Measurements from ENCODE around the gene ARIH1. TPM values are rescaled to one million over a fixed set of nuclear protein-coding genes. Genes with fewer than 3 reads are reported as not detected.

Gene ARIH1
- total RNA-seq, 1 experiment from 2014 or later = 63.0 TPM

DNA sequence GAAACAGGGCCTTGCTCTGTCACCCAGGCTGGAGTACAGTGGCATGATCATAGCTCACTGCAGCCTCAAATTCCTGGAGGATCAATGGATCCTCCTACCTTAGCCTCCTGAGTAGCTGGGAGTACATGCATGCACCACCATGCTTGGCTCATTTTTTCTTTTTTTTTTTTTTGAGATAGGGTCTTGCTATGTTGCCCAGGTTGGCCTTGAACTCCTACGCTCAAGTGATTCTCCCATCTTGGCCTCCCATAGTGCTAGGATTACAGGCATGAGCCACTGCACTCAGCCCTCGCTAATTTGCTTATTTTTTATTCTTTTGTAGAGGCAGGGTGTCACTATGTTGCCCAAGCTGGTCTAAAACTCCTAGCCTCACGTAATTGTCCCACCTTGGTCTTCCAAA, 6.0 kb upstream of the ARIH1 start:
- Histone ChIP-seq H3K9me3 (ENCODE audit: low read length) (no peaks in the 10 kb centered on the region), H3K9me2 (replicated peaks; ENCODE audit: low read length) (no peaks in the 10 kb centered on the region), H4K20me1 (ENCODE audit: low read length) (no peaks in the 10 kb centered on the region), H3K9ac (ENCODE audit: low read length) (no peak overlapping the region), H3K4me1 (ENCODE audit: insufficient read depth, low read length) (peaks cover 5% of the 10 kb centered on the region), H3K4me3 (ENCODE audit: low read length) (no peak overlapping the region), H3K4me2 (ENCODE audit: low read length) (no peak overlapping the region), H3F3A (ENCODE audit: low read length, unreplicated experiment) (no peaks in the 10 kb centered on the region), H3K36me3 (ENCODE audit: low read depth, low read length) (no peaks in the 10 kb centered on the region), H3K27ac (ENCODE audit: low read length) (no peak overlapping the region), H2AFZ (ENCODE audit: low read length) (no peak overlapping the region), H3K27me3 (ENCODE audit: low read length) (no peaks in the 10 kb centered on the region), H3K79me2 (ENCODE audit: low read length) (no peaks in the 10 kb centered on the region)
- ChIA-PET POLR2A (ENCODE audit: unreplicated experiment) (no interaction called here), CTCF (no interaction called here)
- no peak for TF ChIP-seq EZH2phosphoT487 (IDR thresholded peaks at IDR 0.05; ENCODE audit: borderline replicate concordance, low read length)
- TF ChIP-seq EZH2 (IDR thresholded peaks at IDR 0.05; ENCODE audit: low read length, unreplicated experiment) = no peak
- TF ChIP-seq, protein P1, sequence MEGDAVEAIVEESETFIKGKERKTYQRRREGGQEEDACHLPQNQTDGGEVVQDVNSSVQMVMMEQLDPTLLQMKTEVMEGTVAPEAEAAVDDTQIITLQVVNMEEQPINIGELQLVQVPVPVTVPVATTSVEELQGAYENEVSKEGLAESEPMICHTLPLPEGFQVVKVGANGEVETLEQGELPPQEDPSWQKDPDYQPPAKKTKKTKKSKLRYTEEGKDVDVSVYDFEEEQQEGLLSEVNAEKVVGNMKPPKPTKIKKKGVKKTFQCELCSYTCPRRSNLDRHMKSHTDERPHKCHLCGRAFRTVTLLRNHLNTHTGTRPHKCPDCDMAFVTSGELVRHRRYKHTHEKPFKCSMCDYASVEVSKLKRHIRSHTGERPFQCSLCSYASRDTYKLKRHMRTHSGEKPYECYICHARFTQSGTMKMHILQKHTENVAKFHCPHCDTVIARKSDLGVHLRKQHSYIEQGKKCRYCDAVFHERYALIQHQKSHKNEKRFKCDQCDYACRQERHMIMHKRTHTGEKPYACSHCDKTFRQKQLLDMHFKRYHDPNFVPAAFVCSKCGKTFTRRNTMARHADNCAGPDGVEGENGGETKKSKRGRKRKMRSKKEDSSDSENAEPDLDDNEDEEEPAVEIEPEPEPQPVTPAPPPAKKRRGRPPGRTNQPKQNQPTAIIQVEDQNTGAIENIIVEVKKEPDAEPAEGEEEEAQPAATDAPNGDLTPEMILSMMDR (conservative IDR thresholded peaks at IDR 0.05; ENCODE audit: low read depth, low read length) = no peak
- intact Hi-C loops (cut with micrococcal nuclease) = no loop called here
- ATAC-seq (no peak), DNase-seq (no peak)
- BruUV-seq (replicated peaks) = no TSS peak

DNA sequence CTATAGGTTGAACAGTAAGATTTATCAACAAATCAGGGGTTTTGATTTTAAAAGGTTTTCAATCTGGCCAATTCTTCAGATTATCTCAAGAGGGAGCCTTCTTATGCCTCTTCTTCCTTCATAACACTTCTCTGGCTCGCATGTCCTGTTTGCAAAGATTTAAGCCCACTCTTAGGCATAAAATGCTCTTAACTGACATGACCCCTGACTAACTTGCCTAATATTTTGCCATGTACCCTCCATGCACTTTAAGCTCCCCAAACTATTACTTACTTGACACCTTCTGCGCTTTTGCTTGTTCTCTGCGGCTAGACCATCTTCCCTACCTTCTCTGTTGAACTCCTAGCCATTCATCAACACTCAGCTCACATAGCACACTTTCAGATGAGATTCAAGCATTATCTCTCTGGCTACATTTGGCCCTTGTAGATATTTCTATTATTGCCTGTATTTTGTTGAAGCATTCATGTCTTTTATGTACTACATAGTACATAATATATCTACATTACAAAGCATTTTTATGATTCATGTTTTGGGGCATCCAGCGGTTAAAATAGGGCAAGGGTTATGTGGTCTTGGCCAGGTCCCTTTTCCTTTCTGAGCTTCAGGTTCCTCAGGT, 1.0 kb upstream of the ARIH1 start:
- peaks cover 18% of the 10 kb centered on the region for H3K4me1 ChIP-seq (ENCODE audit: insufficient read depth, low read length)
- H3K27me3 ChIP-seq (ENCODE audit: low read length) = no peaks in the 10 kb centered on the region
- no peaks in the 10 kb centered on the region for H3F3A ChIP-seq (ENCODE audit: low read length, unreplicated experiment)
- no peak overlapping the region for H2AFZ ChIP-seq (ENCODE audit: low read length)
- H3K36me3 ChIP-seq (ENCODE audit: low read depth, low read length) = peaks cover 8% of the 10 kb centered on the region; the same call in 1 of the 2 replicates
- ChIA-PET POLR2A (ENCODE audit: unreplicated experiment) (interaction anchor here (0.6 kb wide), 1 partner anchor 126 kb away, joined by 7 read pairs; no protein-coding TSS in a partner anchor), CTCF (no interaction called here)
- H3K9me2 ChIP-seq (replicated peaks; ENCODE audit: low read length) = no peaks in the 10 kb centered on the region
- H3K79me2 ChIP-seq (ENCODE audit: low read length) = peaks cover 39% of the 10 kb centered on the region
- DNase-seq (no peak), ATAC-seq (no peak)
- TF ChIP-seq EZH2 (IDR thresholded peaks at IDR 0.05; ENCODE audit: low read length, unreplicated experiment) (no peak), EZH2phosphoT487 (IDR thresholded peaks at IDR 0.05; ENCODE audit: borderline replicate concordance, low read length) (no peak)
- TF ChIP-seq, protein P1 (conservative IDR thresholded peaks at IDR 0.05; ENCODE audit: low read depth, low read length) = no peak
- intact Hi-C loops (cut with micrococcal nuclease) = loop anchor here (1.0 to 10.0 kb wide), 3 partner anchors 112 to 248 kb away; no protein-coding TSS in a partner anchor
- BruUV-seq (replicated peaks) = no TSS peak
- peak overlapping the region; percentile 98 for H3K4me3 ChIP-seq (ENCODE audit: low read length)
- peak overlapping the region; percentile 95 for H3K4me2 ChIP-seq (ENCODE audit: low read length)
- H3K9me3 ChIP-seq (ENCODE audit: low read length) = no peaks in the 10 kb centered on the region
- H4K20me1 ChIP-seq (ENCODE audit: low read length) = peaks cover 31% of the 10 kb centered on the region
- peak overlapping the region; percentile 93 for H3K27ac ChIP-seq (ENCODE audit: low read length)
- peak overlapping the region; percentile 99 for H3K9ac ChIP-seq (ENCODE audit: low read length)

DNA sequence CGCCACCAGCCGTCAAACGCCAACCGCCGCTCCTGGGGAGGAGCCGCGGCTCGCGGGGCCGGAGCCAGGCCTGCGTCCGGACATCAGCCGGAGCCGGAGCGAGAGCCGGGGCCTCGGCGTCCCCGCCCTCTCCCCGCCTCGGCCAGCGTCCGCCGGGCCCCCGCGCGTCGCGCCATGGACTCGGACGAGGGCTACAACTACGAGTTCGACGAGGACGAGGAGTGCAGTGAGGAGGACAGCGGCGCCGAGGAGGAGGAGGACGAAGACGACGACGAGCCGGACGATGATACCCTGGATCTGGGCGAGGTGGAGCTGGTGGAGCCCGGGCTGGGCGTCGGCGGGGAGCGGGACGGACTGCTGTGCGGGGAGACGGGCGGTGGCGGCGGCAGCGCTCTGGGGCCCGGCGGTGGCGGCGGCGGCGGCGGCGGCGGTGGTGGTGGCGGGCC, 359 bp downstream of the ARIH1 start:
- peaks cover 52% of the 10 kb centered on the region for H3K79me2 ChIP-seq (ENCODE audit: low read length)
- H3K4me2 ChIP-seq (ENCODE audit: low read length) = peak overlapping the region; percentile 95
- H3K27ac ChIP-seq (ENCODE audit: low read length) = peak overlapping the region; percentile 93
- peak overlapping the region; percentile 99 for H3K9ac ChIP-seq (ENCODE audit: low read length)
- intact Hi-C loops (cut with micrococcal nuclease) = loop anchor here (2.0 to 10.0 kb wide), 2 partner anchors 212 to 250 kb away; partner anchors contain the start of genes BBS4 and HIGD2B
- no peaks in the 10 kb centered on the region for H3K9me3 ChIP-seq (ENCODE audit: low read length)
- peaks cover 18% of the 10 kb centered on the region for H3K36me3 ChIP-seq (ENCODE audit: low read depth, low read length)
- no peaks in the 10 kb centered on the region for H3K27me3 ChIP-seq (ENCODE audit: low read length)
- no peaks in the 10 kb centered on the region for H3F3A ChIP-seq (ENCODE audit: low read length, unreplicated experiment)
- ChIA-PET CTCF (no interaction called here), POLR2A (ENCODE audit: unreplicated experiment) (no interaction called here)
- H2AFZ ChIP-seq (ENCODE audit: low read length) = no peak overlapping the region
- peaks cover 18% of the 10 kb centered on the region for H3K4me1 ChIP-seq (ENCODE audit: insufficient read depth, low read length)
- H3K4me3 ChIP-seq (ENCODE audit: low read length) = peak overlapping the region; percentile 98
- no TSS peak for BruUV-seq (replicated peaks)
- no peak for DNase-seq
- TF ChIP-seq EZH2phosphoT487 (IDR thresholded peaks at IDR 0.05; ENCODE audit: borderline replicate concordance, low read length) = no peak
- no peak for TF ChIP-seq EZH2 (IDR thresholded peaks at IDR 0.05; ENCODE audit: low read length, unreplicated experiment)
- TF ChIP-seq, protein P1 (conservative IDR thresholded peaks at IDR 0.05; ENCODE audit: low read depth, low read length) = no peak
- no peaks in the 10 kb centered on the region for H3K9me2 ChIP-seq (replicated peaks; ENCODE audit: low read length)
- peak; percentile 33 for ATAC-seq
- H4K20me1 ChIP-seq (ENCODE audit: low read length) = peaks cover 42% of the 10 kb centered on the region
